ENCODE results near the gene NEDD4L.

- TF ChIP-seq GABPA (IDR thresholded peaks at IDR 0.05; ENCODE audit: low read depth), result no peak
- TF ChIP-seq RAD21 (IDR thresholded peaks at IDR 0.05; ENCODE audit: low read length), result no peak
- no peak for TF ChIP-seq FOXJ3 (CRISPR knock-in tag; IDR thresholded peaks at IDR 0.05)
- TF ChIP-seq JUND (IDR thresholded peaks at IDR 0.05), result no peak
- TF ChIP-seq, protein P1, sequence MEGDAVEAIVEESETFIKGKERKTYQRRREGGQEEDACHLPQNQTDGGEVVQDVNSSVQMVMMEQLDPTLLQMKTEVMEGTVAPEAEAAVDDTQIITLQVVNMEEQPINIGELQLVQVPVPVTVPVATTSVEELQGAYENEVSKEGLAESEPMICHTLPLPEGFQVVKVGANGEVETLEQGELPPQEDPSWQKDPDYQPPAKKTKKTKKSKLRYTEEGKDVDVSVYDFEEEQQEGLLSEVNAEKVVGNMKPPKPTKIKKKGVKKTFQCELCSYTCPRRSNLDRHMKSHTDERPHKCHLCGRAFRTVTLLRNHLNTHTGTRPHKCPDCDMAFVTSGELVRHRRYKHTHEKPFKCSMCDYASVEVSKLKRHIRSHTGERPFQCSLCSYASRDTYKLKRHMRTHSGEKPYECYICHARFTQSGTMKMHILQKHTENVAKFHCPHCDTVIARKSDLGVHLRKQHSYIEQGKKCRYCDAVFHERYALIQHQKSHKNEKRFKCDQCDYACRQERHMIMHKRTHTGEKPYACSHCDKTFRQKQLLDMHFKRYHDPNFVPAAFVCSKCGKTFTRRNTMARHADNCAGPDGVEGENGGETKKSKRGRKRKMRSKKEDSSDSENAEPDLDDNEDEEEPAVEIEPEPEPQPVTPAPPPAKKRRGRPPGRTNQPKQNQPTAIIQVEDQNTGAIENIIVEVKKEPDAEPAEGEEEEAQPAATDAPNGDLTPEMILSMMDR (IDR thresholded peaks at IDR 0.05), result no peak
- TF ChIP-seq, protein P2, sequence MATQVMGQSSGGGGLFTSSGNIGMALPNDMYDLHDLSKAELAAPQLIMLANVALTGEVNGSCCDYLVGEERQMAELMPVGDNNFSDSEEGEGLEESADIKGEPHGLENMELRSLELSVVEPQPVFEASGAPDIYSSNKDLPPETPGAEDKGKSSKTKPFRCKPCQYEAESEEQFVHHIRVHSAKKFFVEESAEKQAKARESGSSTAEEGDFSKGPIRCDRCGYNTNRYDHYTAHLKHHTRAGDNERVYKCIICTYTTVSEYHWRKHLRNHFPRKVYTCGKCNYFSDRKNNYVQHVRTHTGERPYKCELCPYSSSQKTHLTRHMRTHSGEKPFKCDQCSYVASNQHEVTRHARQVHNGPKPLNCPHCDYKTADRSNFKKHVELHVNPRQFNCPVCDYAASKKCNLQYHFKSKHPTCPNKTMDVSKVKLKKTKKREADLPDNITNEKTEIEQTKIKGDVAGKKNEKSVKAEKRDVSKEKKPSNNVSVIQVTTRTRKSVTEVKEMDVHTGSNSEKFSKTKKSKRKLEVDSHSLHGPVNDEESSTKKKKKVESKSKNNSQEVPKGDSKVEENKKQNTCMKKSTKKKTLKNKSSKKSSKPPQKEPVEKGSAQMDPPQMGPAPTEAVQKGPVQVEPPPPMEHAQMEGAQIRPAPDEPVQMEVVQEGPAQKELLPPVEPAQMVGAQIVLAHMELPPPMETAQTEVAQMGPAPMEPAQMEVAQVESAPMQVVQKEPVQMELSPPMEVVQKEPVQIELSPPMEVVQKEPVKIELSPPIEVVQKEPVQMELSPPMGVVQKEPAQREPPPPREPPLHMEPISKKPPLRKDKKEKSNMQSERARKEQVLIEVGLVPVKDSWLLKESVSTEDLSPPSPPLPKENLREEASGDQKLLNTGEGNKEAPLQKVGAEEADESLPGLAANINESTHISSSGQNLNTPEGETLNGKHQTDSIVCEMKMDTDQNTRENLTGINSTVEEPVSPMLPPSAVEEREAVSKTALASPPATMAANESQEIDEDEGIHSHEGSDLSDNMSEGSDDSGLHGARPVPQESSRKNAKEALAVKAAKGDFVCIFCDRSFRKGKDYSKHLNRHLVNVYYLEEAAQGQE (IDR thresholded peaks at IDR 0.05; ENCODE audit: low read depth, low read length), result no peak
- no peak for TF ChIP-seq USF2 (IDR thresholded peaks at IDR 0.05; ENCODE audit: borderline replicate concordance, low read depth, low read length)
- no peak for TF ChIP-seq TCF12 (IDR thresholded peaks at IDR 0.05)
- no peak for TF ChIP-seq POLR2AphosphoS5 (IDR thresholded peaks at IDR 0.05; ENCODE audit: low read depth, low read length)
- TF ChIP-seq EZH2phosphoT487 (IDR thresholded peaks at IDR 0.05; ENCODE audit: borderline replicate concordance, low read depth), result no peak
- TF ChIP-seq EP300 (IDR thresholded peaks at IDR 0.05; ENCODE audit: borderline replicate concordance in 1 of 2, low read depth in 1 of 2, low read length in 1 of 2), result no peak
- TF ChIP-seq ELF1 (IDR thresholded peaks at IDR 0.05), result no peak
- TF ChIP-seq SMC3 (IDR thresholded peaks at IDR 0.05; ENCODE audit: low read depth, low read length), result no peak
- no peak for TF ChIP-seq FOXM1 (IDR thresholded peaks at IDR 0.05; ENCODE audit: low read depth)
These were observed 143.6 kb downstream of the NEDD4L start for GRCh38 chr18:58187674-58188073.

All from SK-N-SH (cell line).